LoVo (cell line): Measurements from ENCODE around the gene SH2D1A.
"Not testable (repeated sequence)": the region's sequence is repeated elsewhere in the genome, so short reads cannot be mapped to it uniquely, and the experiment has no call there.

Source experiments
- DNase-seq: peaks from one replicate; pipeline ENCODE4 v3.0.0-alpha.2; 2016; ENCODE audit warnings: low spot score

Gene SH2D1A

GRCh38 chrX:124354648-124355047, 8.3 kb downstream of the SH2D1A start:
- DNase-seq = no peak

- no peak for DNase-seq
Measured at GRCh38 chrX:124358800-124359383, 12.5 kb downstream of the SH2D1A start.

DNA sequence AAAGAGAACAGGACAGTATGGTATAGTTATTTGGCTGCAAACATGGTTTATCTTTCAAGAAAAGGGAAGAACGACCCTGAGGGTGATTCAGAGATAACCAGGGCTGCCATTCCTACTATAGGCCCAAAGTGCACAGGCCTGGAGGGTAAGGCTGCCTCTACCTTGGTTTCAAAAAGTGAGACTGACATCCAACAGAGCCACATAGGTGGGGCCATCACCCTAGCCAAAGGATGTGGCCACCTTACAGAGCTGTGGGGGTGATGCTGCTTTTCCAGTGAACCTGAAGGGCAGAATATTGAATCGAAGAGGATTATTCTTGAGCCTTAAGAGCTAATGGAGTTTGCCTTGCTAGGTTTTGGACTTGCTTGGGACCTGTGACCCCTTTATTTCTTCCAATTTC, 15.7 kb downstream of the SH2D1A start:
- DNase-seq = no peak

GRCh38 chrX:124362761-124363160, 16.4 kb downstream of the SH2D1A start:
- no peak for DNase-seq

DNA sequence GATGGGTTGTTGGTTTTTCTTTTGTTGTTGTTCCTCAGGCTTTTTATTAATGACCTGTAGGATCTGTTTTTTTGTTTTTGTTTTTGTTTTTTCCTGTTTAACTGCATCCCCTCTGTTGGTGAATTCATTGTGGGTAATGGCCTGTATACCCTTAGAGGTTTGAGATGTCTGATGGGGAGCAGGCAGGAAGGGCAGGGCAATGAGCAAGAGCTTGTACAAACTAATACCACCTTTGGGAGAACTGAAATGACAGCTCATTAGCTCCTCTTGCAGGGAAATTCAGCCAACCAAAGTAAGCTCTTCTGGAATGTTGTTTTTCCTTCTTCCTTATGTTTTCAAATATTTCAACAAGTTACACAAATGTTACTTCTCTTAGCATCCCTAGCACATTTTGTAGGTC, 23.4 kb downstream of the SH2D1A start:
- no peak for DNase-seq

GRCh38 chrX:124373348-124373747, 27.0 kb downstream of the SH2D1A start:
- DNase-seq = no peak

DNA sequence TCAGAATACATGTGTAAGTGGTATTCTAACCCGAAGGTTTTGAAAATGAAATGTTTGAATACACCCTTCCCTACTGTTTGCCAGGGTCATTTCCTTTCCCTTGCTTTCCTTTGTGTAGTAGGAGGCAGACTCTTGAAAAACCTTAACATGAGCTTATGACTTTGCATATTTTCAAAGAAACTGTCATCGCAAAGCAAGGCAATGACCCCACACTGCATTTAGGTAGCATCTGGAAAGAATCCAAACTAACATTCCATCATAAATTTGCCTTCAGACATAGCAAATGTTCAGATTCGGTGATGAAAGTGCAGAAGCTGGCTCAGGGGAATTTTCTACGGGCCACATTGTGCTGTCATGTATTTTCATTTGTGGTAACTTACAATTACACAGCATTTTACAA, 32.3 kb downstream of the SH2D1A start:
- DNase-seq = no peak

- no peak for DNase-seq
Measured at GRCh38 chrX:124383354-124383753, 37.0 kb downstream of the SH2D1A start.

GRCh38 chrX:124386401-124386800, 40.0 kb downstream of the SH2D1A start:
- no peak for DNase-seq

GRCh38 chrX:124388562-124388961, 42.2 kb downstream of the SH2D1A start:
- peak; percentile 54 for DNase-seq

- no peak for DNase-seq
Measured at GRCh38 chrX:124392794-124393193, 46.4 kb downstream of the SH2D1A start.

GRCh38 chrX:124393238-124393637, 46.9 kb downstream of the SH2D1A start:
- no peak for DNase-seq

DNA sequence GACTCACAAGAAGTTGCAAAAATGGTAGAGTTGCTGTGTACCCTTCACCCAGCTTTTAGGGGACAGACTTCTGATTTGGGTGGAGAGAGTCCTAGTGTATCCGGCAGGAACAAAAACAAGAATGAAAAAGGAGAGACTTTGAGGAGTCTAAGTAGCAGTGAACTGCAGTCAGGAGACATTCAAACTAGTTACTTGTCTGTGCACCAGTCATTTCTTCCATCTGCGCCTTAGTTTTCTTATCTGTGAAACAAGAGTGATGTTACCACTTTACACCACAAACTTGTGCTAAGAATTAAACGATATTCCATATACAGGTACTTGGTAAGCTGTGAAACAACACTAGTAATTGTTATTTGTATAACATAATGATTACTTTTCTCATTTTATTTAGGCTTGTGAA, 47.3 kb downstream of the SH2D1A start:
- DNase-seq = no peak

GRCh38 chrX:124395145-124395880, 49.0 kb downstream of the SH2D1A start:
- DNase-seq = no peak

DNA sequence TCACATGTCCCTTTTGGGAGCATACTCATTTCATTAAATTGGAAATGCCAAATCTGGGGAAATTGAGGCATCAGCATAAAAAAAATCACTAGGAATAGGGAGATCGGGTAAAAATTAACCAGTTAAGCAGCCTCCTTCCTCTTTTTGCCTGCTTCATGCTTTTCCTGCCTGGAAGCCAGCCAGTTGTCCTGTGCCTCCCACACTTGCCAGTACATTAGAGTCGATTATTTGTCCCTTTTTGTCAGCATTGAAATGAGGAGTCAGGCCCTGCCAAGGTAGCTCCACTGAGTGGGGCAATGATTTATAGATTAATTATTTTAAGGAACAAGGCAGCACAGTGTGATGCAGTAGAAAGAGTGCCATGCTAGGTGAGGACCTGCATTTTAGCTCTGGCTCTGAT, 55.3 kb downstream of the SH2D1A start:
- DNase-seq = no peak

DNA sequence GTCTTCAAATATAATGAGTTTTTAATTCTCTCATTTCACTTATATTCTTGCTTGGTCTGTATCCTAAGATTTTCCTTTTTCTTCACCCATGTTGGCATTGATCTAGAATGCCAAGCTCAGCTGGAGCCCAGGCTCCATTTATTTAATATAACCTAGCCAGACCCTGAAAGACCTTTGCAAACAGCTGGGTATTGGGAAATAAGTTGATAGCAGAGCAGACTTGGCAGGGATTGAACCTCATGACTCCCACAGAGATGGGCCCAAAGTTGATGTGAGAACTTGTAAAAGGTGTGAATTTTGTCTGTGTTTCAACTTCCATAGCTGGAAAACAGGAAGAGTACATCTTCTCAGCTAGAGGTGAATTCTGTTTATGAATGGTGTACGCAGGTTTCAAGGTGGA, 59.5 kb downstream of the SH2D1A start:
- no peak for DNase-seq

GRCh38 chrX:124406294-124407014, 60.1 kb downstream of the SH2D1A start:
- DNase-seq = peak; percentile 44

DNA sequence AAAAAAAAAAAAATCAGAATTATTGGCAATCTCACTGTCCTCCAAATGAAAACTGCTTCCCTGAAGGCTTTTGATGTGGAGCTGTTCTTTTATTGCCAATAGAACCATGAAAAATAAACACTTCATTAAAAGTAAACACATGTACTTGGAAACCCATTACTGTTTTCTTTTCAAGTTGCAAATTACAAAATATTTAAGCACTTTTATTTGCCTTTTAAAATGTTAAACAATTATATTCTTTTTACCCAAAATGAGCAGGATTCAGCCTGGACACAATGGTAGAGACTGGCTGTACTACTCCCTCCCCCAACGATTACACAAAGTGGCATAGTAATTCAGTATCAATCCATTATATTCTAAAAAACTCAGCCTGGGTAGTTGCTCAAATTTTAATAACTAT, 60.9 kb downstream of the SH2D1A start:
- DNase-seq = no peak

DNA sequence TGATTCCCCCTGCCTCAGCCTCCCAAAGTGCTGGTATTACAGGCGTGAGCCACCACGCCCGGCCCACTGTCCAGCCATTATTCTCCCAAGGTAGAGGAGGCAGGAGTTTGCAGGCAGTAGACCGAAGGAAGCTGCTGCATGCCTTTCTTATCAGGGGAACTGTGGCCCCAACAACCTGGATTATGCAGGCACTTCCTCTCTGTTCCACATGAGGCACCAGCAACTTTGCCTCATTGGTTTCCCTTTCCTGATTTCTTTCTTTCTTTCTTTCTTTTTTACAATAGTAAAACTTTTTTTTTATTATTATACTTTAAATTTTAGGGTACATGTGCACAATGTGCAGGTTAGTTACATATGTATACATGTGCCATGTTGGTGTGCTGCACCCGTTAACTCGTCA, 62.0 kb downstream of the SH2D1A start:
- DNase-seq = not testable (repeated sequence)

GRCh38 chrX:124413244-124413643, 66.9 kb downstream of the SH2D1A start:
- DNase-seq = no peak

DNA sequence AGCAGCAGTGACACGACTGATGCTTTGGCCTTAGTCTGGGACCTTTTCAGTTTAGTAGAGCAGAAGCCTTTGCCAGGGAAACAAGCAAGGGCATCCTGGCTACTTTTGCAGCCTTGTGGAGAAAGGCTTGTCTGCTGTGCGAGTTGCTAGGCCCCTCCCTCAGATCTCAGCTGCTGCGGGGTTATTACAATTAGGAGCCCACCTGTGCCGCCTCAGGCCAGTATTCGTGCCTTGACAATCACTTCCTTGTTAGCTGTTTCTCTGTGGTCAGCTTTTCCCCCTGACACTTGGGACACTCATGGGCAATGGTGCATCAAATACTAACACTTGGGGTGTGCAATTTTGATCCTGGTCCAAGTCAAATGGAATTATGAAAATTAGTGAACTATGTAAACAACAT, 67.9 kb downstream of the SH2D1A start:
- DNase-seq = no peak

DNA sequence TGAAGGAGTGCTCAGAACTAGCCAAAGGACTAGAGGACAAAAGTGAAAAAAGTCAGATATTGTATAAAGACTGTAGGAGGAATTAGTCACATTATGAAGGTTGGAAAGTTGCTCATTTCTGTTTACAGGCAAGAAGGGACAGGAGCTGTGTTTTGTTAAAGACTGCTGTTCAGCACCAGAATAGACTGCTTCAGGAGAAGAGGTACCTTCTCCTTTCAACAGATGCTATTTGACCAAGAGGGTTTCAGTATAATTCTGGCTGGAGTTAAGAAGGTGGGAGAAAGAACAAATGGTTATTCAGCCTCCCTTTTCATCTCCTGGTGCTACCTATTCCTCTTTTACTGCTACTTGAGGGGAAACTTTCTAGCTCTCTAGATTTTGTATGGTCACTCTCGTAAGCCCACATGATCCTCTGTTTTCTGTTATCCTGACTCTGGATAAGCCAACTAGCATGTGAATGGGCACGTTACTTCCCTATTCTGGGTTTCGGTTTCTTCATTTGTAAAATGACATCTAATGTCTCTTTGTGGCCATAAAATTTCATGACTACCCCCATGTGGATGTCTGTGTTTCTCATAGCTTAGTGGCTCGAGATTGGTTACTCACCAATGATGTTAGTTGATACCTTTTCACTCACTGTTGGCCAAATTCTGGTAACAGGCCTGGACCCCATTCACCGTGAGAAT, 68.9 kb downstream of the SH2D1A start:
- no peak for DNase-seq
